ENCODE results near the gene SOX5. TPM values are rescaled to one million over a fixed set of nuclear protein-coding genes. Genes with fewer than 3 reads are reported as not detected.

SOX5 gene
- total RNA-seq, 4 donors from 2014 or later = 47.1 to 56.8 (median 50.2) TPM

- TF ChIP-seq CTCF (IDR thresholded peaks at IDR 0.05; ENCODE audit: low read depth) = no peak
These were observed 318.9 kb downstream of the SOX5 start for GRCh38 chr12:23630524-23630923.

- TF ChIP-seq CTCF (IDR thresholded peaks at IDR 0.05; ENCODE audit: low read depth) = no peak
These were observed 320.7 kb downstream of the SOX5 start for GRCh38 chr12:23628806-23629205.

GRCh38 chr12:23626791-23627190 lies 322.7 kb downstream of the SOX5 start:
- TF ChIP-seq CTCF (IDR thresholded peaks at IDR 0.05; ENCODE audit: low read depth) = no peak

- no peak for TF ChIP-seq CTCF (IDR thresholded peaks at IDR 0.05; ENCODE audit: low read depth)
These were observed 327.6 kb downstream of the SOX5 start for GRCh38 chr12:23621900-23622299.

GRCh38 chr12:23618718-23619117 lies 330.8 kb downstream of the SOX5 start:
- no peak for TF ChIP-seq CTCF (IDR thresholded peaks at IDR 0.05; ENCODE audit: low read depth)

- TF ChIP-seq CTCF (IDR thresholded peaks at IDR 0.05; ENCODE audit: low read depth) = no peak
These were observed 331.7 kb downstream of the SOX5 start for GRCh38 chr12:23617749-23618148.

GRCh38 chr12:23614280-23614679 lies 335.2 kb downstream of the SOX5 start:
- TF ChIP-seq CTCF (IDR thresholded peaks at IDR 0.05; ENCODE audit: low read depth) = no peak

Data from subcutaneous adipose tissue (tissue), 4 donors.